A549 (cell line): ENCODE data around the gene TGFB3. TPM values are rescaled to one million over a fixed set of nuclear protein-coding genes. Genes with fewer than 3 reads are reported as not detected.
A peak's percentile ranks its signal among the peaks of the same experiment; 100 is the strongest.

Experiments used
- ATAC-seq, 2 experiments: fragments of 200-7000 bp in 1 of 2; fragments of >200 bp in 1 of 2; cut with Nextera tagmentation in 1 of 2; cut with Tn5 transposase in 1 of 2; 3 replicates each; pipeline versions ENCODE4 v1.8.0 to v1.9.1; 2018 to 2020; ENCODE audit warnings: mild to moderate bottlenecking in 1 of 2, moderate library complexity in 1 of 2
- CTCF ChIA-PET: fragments of 300-600 bp; sonication (Branson Sonifier 250); formaldehyde crosslinking; extraction: SDS; loops from one replicate; lab custom pipeline; 2021; ENCODE audit warnings: antibody characterized with exemption, inconsistent platforms; lab: Yijun Ruan, JAX
- POLR2A ChIA-PET: fragments of 350-600 bp; formaldehyde crosslinking; extraction: SDS; loops from one replicate; lab custom pipeline; 2021; ENCODE audit warnings: antibody characterized with exemption, inconsistent platforms; lab: Yijun Ruan, JAX
- DNase-seq, 2 experiments: peaks; one replicate each; pipeline versions ENCODE4 v3.0.0 to v3.0.0-alpha.2; 2011 to 2016; ENCODE audit warnings: low read depth in 1 of 2, low spot score in 1 of 2
- FAIRE-seq: peaks from 2 replicates; lab custom pipeline; 2011; peaks lifted over from hg19 to GRCh38; lab: Jason Lieb, UNC
- H3K27ac ChIP-seq, 2 experiments: fragments of >200 bp; sonication (Bioruptor Twin); formaldehyde crosslinking; 3 replicates each; pipeline ENCODE4 v1.5.1; 2016 to 2017
- H3K4me1 ChIP-seq: fragments of >200 bp; sonication (Bioruptor Twin); formaldehyde crosslinking; 3 replicates; pipeline ENCODE4 v1.6.1; 2016
- H3K4me2 ChIP-seq: fragments of >200 bp; sonication (Bioruptor Twin); formaldehyde crosslinking; 3 replicates; pipeline ENCODE4 v1.6.1; 2016
- H3K4me3 ChIP-seq: fragments of >200 bp; sonication (Bioruptor Twin); formaldehyde crosslinking; 3 replicates; pipeline ENCODE4 v1.5.1; 2016
- H3K9me3 ChIP-seq: fragments of >200 bp; sonication (Bioruptor Twin); formaldehyde crosslinking; 3 replicates; pipeline ENCODE4 v1.6.1; 2016
- ATOH8 ChIP-seq: fragments of 250-450 bp; sonication (Bioruptor Pico); IDR thresholded peaks from 2 replicates; pipeline ENCODE4 v1.5.0; 2020; ENCODE audit warnings: low read depth, mild to moderate bottlenecking, moderate library complexity
- BHLHE40 ChIP-seq: IDR thresholded peaks from 2 replicates; pipeline ENCODE4 v1.6.1; 2012; ENCODE audit warnings: low read depth, low read length, inconsistent platforms
- CBX2 ChIP-seq: fragments of 200-600 bp; sonication (generic); IDR thresholded peaks from 2 replicates; pipeline ENCODE4 v1.6.1; 2016; ENCODE audit warnings: low read depth, mild to moderate bottlenecking, borderline replicate concordance
- CBX8 ChIP-seq: fragments of 200-600 bp; sonication (generic); IDR thresholded peaks from 2 replicates; pipeline ENCODE4 v1.6.1; 2016
- CEBPB ChIP-seq, 2 experiments: fragments of >200 bp in 1 of 2; sonication (Bioruptor Twin) in 1 of 2; formaldehyde crosslinking in 1 of 2; IDR thresholded peaks; 2 replicates each; pipeline ENCODE4 v1.6.1; 2012 to 2016
- EHF ChIP-seq: fragments of 250-450 bp; sonication (Bioruptor Pico); IDR thresholded peaks from 2 replicates; pipeline ENCODE4 v1.5.0; 2020; ENCODE audit warnings: mild to moderate bottlenecking
- EHMT2 ChIP-seq: fragments of 200-600 bp; sonication (generic); IDR thresholded peaks from 2 replicates; pipeline ENCODE4 v1.6.1; 2016; ENCODE audit warnings: antibody characterized with exemption, low read depth, mild to moderate bottlenecking, moderate library complexity
- GATA3 ChIP-seq: IDR thresholded peaks from 2 replicates; pipeline ENCODE4 v1.6.1; 2012; ENCODE audit warnings: borderline replicate concordance
- HEYL ChIP-seq: fragments of 250-450 bp; sonication (Bioruptor Pico); IDR thresholded peaks from 2 replicates; pipeline ENCODE4 v1.8.0; 2021; ENCODE audit warnings: mild to moderate bottlenecking, moderate library complexity
- HOXA7 ChIP-seq: fragments of 250-450 bp; sonication (Bioruptor Pico); IDR thresholded peaks from 2 replicates; pipeline ENCODE4 v1.5.0; 2020; ENCODE audit warnings: mild to moderate bottlenecking, moderate library complexity
- HOXB13 ChIP-seq: fragments of 250-450 bp; sonication (Bioruptor Pico); IDR thresholded peaks from 2 replicates; pipeline ENCODE4 v1.5.0; 2020; ENCODE audit warnings: low read depth, mild to moderate bottlenecking, moderate library complexity
- JUN ChIP-seq, 2 experiments: fragments of >200 bp; sonication (Bioruptor Twin); formaldehyde crosslinking; IDR thresholded peaks; 2 replicates in 1 of 2; 3 replicates in 1 of 2; pipeline ENCODE4 v1.6.1; 2016 to 2017
- MAFK ChIP-seq: fragments of 450-650 bp; IDR thresholded peaks from 2 replicates; pipeline ENCODE4 v1.6.1; 2014; ENCODE audit not compliant: partially characterized antibody
- MAX ChIP-seq: IDR thresholded peaks from 2 replicates; pipeline ENCODE4 v1.6.1; 2012
- PBX3 ChIP-seq: IDR thresholded peaks from 2 replicates; pipeline ENCODE4 v1.6.1; 2012
- PHF8 ChIP-seq: fragments of 200-600 bp; sonication (generic); IDR thresholded peaks from 2 replicates; pipeline ENCODE4 v1.6.1; 2016; ENCODE audit warnings: low read depth, mild to moderate bottlenecking, antibody characterized with exemption, moderate library complexity, borderline replicate concordance
- POLR2A ChIP-seq: IDR thresholded peaks from 2 replicates; pipeline ENCODE4 v1.6.1; 2012; ENCODE audit warnings: mild to moderate bottlenecking, low read length
- POLR2AphosphoS2 ChIP-seq: conservative IDR thresholded peaks from 2 replicates; pipeline ENCODE4 v1.6.1; 2012; ENCODE audit warnings: low read length, improper control_type of control experiment, inconsistent platforms
- RAD21 ChIP-seq, 2 experiments: fragments of >200 bp in 1 of 2; sonication (Bioruptor Twin) in 1 of 2; formaldehyde crosslinking in 1 of 2; IDR thresholded peaks in 1 of 2; conservative IDR thresholded peaks in 1 of 2; 2 replicates in 1 of 2; 3 replicates in 1 of 2; pipeline ENCODE4 v1.6.1; 2012 to 2018; ENCODE audit warnings: inconsistent platforms in 1 of 2
- RARB ChIP-seq: fragments of 250-450 bp; sonication (Bioruptor Pico); IDR thresholded peaks from 2 replicates; pipeline ENCODE4 v1.8.0; 2021; ENCODE audit warnings: mild to moderate bottlenecking, moderate library complexity
- RFX5 ChIP-seq: fragments of 450-650 bp; IDR thresholded peaks from 2 replicates; pipeline ENCODE4 v1.7.1; 2014; ENCODE audit warnings: antibody characterized with exemption, mild to moderate bottlenecking, moderate library complexity
- RNF2 ChIP-seq: fragments of 200-600 bp; sonication (generic); IDR thresholded peaks from 2 replicates; pipeline ENCODE4 v1.6.1; 2016; ENCODE audit warnings: low read depth, mild to moderate bottlenecking, antibody characterized with exemption, moderate library complexity, borderline replicate concordance
- SMC3 ChIP-seq: fragments of >200 bp; sonication (Bioruptor Twin); formaldehyde crosslinking; IDR thresholded peaks from 3 replicates; pipeline ENCODE4 v1.6.1; 2018; ENCODE audit warnings: inconsistent platforms
- SREBF2 ChIP-seq: fragments of 450-650 bp; IDR thresholded peaks from 2 replicates; pipeline ENCODE4 v1.6.1; 2014; ENCODE audit warnings: mild to moderate bottlenecking, moderate library complexity
- USF2 ChIP-seq: fragments of 450-650 bp; IDR thresholded peaks from 2 replicates; pipeline ENCODE4 v1.6.1; 2014; ENCODE audit warnings: antibody characterized with exemption
- ZNF302 ChIP-seq: fragments of 250-450 bp; sonication (Bioruptor Pico); IDR thresholded peaks from 2 replicates; pipeline ENCODE4 v1.9.0; 2021; ENCODE audit warnings: inconsistent platforms, mild to moderate bottlenecking, moderate library complexity
- WGBS: methylation state at CpG from one replicate; pipeline ENCODE4 v1.1.6; 2017; ENCODE audit errors: missing lambda C conversion rate; 5-methylcytosine and 5-hydroxymethylcytosine counted together
- polyA plus RNA-seq, 4 experiments: library from polyadenylated mRNA; depleted of rRNA in 3 of 4; stranded (reverse); fragments of >200 nt; fragmentation: RNase III in 1 of 4; extraction: RNeasy Plus Mini Kit Qiagen cat#74134 plus additional on column Dnase treatment in 1 of 4; gene quantifications; 2 replicates in 3 of 4; 3 replicates in 1 of 4; pipeline ENCODE4 v1.2.3, GENCODE V29; 2011 to 2017
- TF ChIP-seq, protein P1 (sequence below): fragments of 150-350 bp; IDR thresholded peaks from 2 replicates; pipeline ENCODE4 v1.6.1; 2014; ENCODE audit warnings: low read depth, mild to moderate bottlenecking, low read length
- TF ChIP-seq, protein P2 (sequence below): fragments of >200 bp; sonication (Bioruptor Twin); formaldehyde crosslinking; IDR thresholded peaks from 3 replicates; pipeline ENCODE4 v1.6.1; 2016

Gene TGFB3
- polyA plus RNA-seq, 2 of the 4 experiments (the other 2 are of a cell fraction): 1.3 to 2.0 TPM

- POLR2A ChIA-PET: no interaction called here
Observed at GRCh38 chr14:76002383-76002782, 20.6 kb upstream of the TGFB3 start.

DNA sequence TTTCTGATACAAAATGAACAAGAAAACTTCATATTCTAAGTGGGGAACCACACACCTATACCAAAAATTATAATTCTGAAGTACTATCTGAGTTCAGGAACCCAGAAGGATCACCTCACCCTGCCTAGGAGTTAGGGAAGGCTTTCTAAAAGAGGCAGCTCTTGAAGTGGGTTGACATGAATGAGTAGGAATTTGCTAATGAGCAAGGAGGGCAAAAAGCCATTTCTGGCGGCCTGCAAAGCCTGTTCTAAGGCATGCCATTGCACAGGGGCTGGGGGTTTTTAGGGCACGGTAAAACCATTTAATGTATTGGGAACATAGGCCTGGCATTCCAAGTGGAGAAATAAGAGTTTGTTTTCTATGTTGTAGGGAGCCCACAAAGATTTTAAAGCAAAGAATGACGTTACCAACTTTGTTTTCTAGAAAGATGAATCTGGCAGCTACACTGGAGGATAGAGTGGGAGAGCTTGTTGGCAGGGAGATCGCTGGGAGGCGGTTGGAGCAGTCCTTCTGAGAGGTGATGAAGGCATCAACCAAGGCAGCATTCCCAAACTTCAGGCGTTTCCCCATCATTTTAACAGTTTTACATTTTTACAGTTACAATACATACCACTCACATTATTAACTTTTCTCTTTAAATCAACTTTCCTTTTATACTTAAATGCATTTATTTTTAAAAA lies 17.9 kb upstream of the TGFB3 start:
- no peak overlapping the region for H3K27ac ChIP-seq
- no peak overlapping the region for H3K4me2 ChIP-seq
- ChIA-PET POLR2A (no interaction called here), CTCF (interaction anchor here (0.9 to 3.5 kb wide), 2 partner anchors 289 to 354 kb away, joined by 3 to 16 read pairs; no protein-coding TSS in a partner anchor)
- peaks cover 5% of the 10 kb centered on the region; the same call in 1 of the 3 replicates for H3K9me3 ChIP-seq
- no peak overlapping the region for H3K4me3 ChIP-seq
- TF ChIP-seq USF2: no peak
- TF ChIP-seq RAD21 (conservative IDR thresholded peaks at IDR 0.05 in 1 of 2, IDR thresholded peaks at IDR 0.05 in 1 of 2): no peak
- TF ChIP-seq, protein P1, sequence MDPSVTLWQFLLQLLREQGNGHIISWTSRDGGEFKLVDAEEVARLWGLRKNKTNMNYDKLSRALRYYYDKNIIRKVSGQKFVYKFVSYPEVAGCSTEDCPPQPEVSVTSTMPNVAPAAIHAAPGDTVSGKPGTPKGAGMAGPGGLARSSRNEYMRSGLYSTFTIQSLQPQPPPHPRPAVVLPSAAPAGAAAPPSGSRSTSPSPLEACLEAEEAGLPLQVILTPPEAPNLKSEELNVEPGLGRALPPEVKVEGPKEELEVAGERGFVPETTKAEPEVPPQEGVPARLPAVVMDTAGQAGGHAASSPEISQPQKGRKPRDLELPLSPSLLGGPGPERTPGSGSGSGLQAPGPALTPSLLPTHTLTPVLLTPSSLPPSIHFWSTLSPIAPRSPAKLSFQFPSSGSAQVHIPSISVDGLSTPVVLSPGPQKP: no peak
- no peak for TF ChIP-seq POLR2A
- no peak for TF ChIP-seq JUN (IDR thresholded peaks at IDR 0.05)
- TF ChIP-seq POLR2AphosphoS2: no peak
- no peak for TF ChIP-seq HOXA7 (CRISPR knock-in tag)
- TF ChIP-seq EHF: no peak
- TF ChIP-seq SREBF2: no peak
- no peak for TF ChIP-seq MAFK
- 93% methylated on average over 6 of the region's 6 CpGs for WGBS
- peak; percentile 32 for FAIRE-seq
- no peak for DNase-seq
- H3K4me1 ChIP-seq: no peaks in the 10 kb centered on the region
- no peak for ATAC-seq

More at GRCh38 chr14:76002383-76002782, 20.6 kb upstream of the TGFB3 start:
- no peaks in the 10 kb centered on the region for H3K4me1 ChIP-seq
- CTCF ChIA-PET: interaction anchor here (0.6 to 2.2 kb wide), 5 partner anchors 20 to 493 kb away, joined by 3 to 8 read pairs (median 3); partner anchors contain the start of gene TGFB3
- H3K4me2 ChIP-seq: no peak overlapping the region
- peaks cover 14% of the 10 kb centered on the region for H3K9me3 ChIP-seq
- TF ChIP-seq HOXB13 (CRISPR knock-in tag): no peak
- no peak for TF ChIP-seq HEYL
- no peak for TF ChIP-seq RNF2
- TF ChIP-seq PBX3: no peak
- TF ChIP-seq GATA3: no peak
- no peak for TF ChIP-seq CBX2
- TF ChIP-seq RAD21 (conservative IDR thresholded peaks at IDR 0.05 in 1 of 2, IDR thresholded peaks at IDR 0.05 in 1 of 2): no peak
- TF ChIP-seq PHF8: no peak
- no peak for TF ChIP-seq MAFK
- no peak for TF ChIP-seq BHLHE40
- no peak overlapping the region for H3K27ac ChIP-seq
- ATAC-seq: no peak
- no peak for FAIRE-seq
- no peak for DNase-seq
- WGBS: 61% methylated on average over 1 of the region's 1 CpG
- H3K4me3 ChIP-seq: no peak overlapping the region

DNA sequence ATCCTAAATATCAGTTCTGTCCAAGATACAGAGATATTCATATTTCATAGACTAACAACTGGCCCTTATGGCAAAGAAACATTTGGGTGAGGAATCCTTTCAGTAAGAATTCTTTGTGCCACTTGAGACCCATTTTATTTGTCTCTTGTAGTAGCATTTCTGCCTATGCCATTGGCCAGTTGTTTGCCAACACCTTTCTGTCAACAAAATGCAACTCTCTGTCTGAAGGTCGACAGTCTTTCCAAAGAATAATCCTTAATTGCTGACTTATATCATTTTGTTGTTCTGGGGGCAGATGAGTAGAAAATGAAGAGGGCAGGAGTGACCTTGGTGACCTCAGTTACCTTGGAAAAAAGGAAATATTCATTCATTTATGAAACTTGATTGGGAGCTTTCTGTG lies 14.7 kb upstream of the TGFB3 start:
- Histone ChIP-seq H3K9me3 (no peaks in the 10 kb centered on the region), H3K27ac (no peak overlapping the region), H3K4me3 (no peak overlapping the region), H3K4me2 (no peak overlapping the region), H3K4me1 (no peaks in the 10 kb centered on the region)
- CTCF ChIA-PET: interaction anchor here (0.6 to 3.5 kb wide), 4 partner anchors 14 to 833 kb away, joined by 3 to 16 read pairs (median 4); partner anchors contain the start of gene TGFB3
- DNase-seq (no peak), FAIRE-seq (no peak), ATAC-seq (no peak)
- POLR2A ChIA-PET: no interaction called here
- WGBS: 26% methylated on average over 1 of the region's 1 CpG
- TF ChIP-seq SMC3: no peak
- no peak for TF ChIP-seq RFX5
- no peak for TF ChIP-seq ZNF302 (CRISPR knock-in tag)
- no peak for TF ChIP-seq CBX8
- no peak for TF ChIP-seq HOXA7 (CRISPR knock-in tag)
- no peak for TF ChIP-seq POLR2AphosphoS2
- TF ChIP-seq ATOH8 (CRISPR knock-in tag): no peak
- no peak for TF ChIP-seq POLR2A
- no peak for TF ChIP-seq RARB (CRISPR knock-in tag)
- TF ChIP-seq MAX: no peak
- TF ChIP-seq EHMT2: no peak
- no peak for TF ChIP-seq CEBPB (IDR thresholded peaks at IDR 0.05)
- TF ChIP-seq, protein P2, sequence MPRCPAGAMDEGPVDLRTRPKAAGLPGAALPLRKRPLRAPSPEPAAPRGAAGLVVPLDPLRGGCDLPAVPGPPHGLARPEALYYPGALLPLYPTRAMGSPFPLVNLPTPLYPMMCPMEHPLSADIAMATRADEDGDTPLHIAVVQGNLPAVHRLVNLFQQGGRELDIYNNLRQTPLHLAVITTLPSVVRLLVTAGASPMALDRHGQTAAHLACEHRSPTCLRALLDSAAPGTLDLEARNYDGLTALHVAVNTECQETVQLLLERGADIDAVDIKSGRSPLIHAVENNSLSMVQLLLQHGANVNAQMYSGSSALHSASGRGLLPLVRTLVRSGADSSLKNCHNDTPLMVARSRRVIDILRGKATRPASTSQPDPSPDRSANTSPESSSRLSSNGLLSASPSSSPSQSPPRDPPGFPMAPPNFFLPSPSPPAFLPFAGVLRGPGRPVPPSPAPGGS: no peak
- TF ChIP-seq USF2: no peak
